Heart left ventricle (tissue), 16 donors: ENCODE results near the gene IQCF5. TPM values are rescaled to one million over a fixed set of nuclear protein-coding genes. Genes with fewer than 3 reads are reported as not detected.
"Not testable (repeated sequence)": the region's sequence is repeated elsewhere in the genome, so short reads cannot be mapped to it uniquely, and the experiment has no call there.

Source experiments
- ATAC-seq, 4 donors: fragments of 200-7000 bp; cut with Tn5 transposase; one replicate each; pipeline ENCODE4 v1.9.1; 2020 to 2022; ENCODE audit warnings: moderate library complexity in 4 of 4, mild to moderate bottlenecking in 3 of 4, moderate number of reproducible peaks in 1 of 4
- DNase-seq, 5 donors: peaks; one replicate each; pipeline ENCODE4 v3.0.0-alpha.2; 2020
- H3K27ac ChIP-seq, 12 donors: fragments of 200-600 bp; sonication (generic) in 4 of 12; one replicate each; pipeline versions ENCODE4 v1.5.0 to v1.8.0; 2016 to 2022; ENCODE audit warnings: mild to moderate bottlenecking in 2 of 12
- H3K27me3 ChIP-seq, 9 donors: fragments of 200-600 bp; sonication (generic) in 2 of 9; one replicate each; pipeline versions ENCODE4 v1.5.1 to v1.8.0; 2016 to 2022; ENCODE audit warnings: mild to moderate bottlenecking in 3 of 9
- H3K36me3 ChIP-seq, 9 donors: fragments of 200-600 bp; sonication (generic) in 2 of 9; one replicate each; pipeline versions ENCODE4 v1.5.0 to v1.8.0; 2018 to 2022; ENCODE audit warnings: mild to moderate bottlenecking in 2 of 9
- H3K4me1 ChIP-seq, 12 donors: fragments of 200-600 bp; sonication (generic) in 4 of 12; one replicate each; pipeline versions ENCODE4 v1.5.0 to v1.8.0; 2016 to 2022; ENCODE audit warnings: mild to moderate bottlenecking in 3 of 12
- H3K4me3 ChIP-seq, 12 donors: fragments of 200-600 bp; sonication (generic) in 4 of 12; one replicate each; pipeline versions ENCODE4 v1.5.0 to v1.8.0; 2017 to 2022; ENCODE audit warnings: mild to moderate bottlenecking in 9 of 12, moderate library complexity in 4 of 12
- H3K9me3 ChIP-seq, 12 donors: fragments of 200-600 bp; sonication (generic) in 4 of 12; one replicate each; pipeline versions ENCODE4 v1.5.0 to v1.8.0; 2016 to 2022; ENCODE audit warnings: mild to moderate bottlenecking in 1 of 12
- POLR2A ChIP-seq, 2 donors: fragments of 450-650 bp; IDR thresholded peaks; one replicate each; pipeline ENCODE4 v1.6.1; 2017; ENCODE audit warnings: antibody characterized with exemption in 2 of 2, mild to moderate bottlenecking in 2 of 2, moderate library complexity in 2 of 2
- WGBS, 4 donors: extraction: QIAGEN DNeasy Blood & Tissue Kit in 2 of 4; methylation state at CpG; one replicate each; pipeline versions ENCODE4 v1.1.5 to v1.1.7; 2013 to 2018; 5-methylcytosine and 5-hydroxymethylcytosine counted together
- intact Hi-C, 10 donors: fragments of 100-400 bp; cut with DNase I; formaldehyde crosslinking; loops; one replicate each; pipeline versions ENCODE4 v1.11.1 to v1.14.2; 2022
- polyA plus RNA-seq, 2 donors: library from polyadenylated mRNA; stranded (reverse); fragments of 200-250 nt; gene quantifications; one replicate each; pipeline ENCODE4 v1.2.3, GENCODE V29; 2013
- total RNA-seq, 9 donors: library from RNA; depleted of rRNA in 2 of 9; stranded (reverse); fragments of >200 nt in 2 of 9; fragmentation: NEBNext Ultra II Directional in 3 of 9; extraction: Animal tissue kit (Norgen Biotek cat#: 25700) in 3 of 9; gene quantifications; one replicate each; pipeline versions ENCODE4 v1.1.0 to v1.2.4, GENCODE V29; 2016 to 2023
- TF ChIP-seq, protein P1 (sequence below), 12 donors: fragments of 200-600 bp; sonication (generic) in 4 of 12; IDR thresholded peaks; one replicate each; pipeline versions ENCODE4 v1.5.0 to v1.8.0; 2018 to 2022; ENCODE audit warnings: antibody characterized with exemption in 12 of 12, mild to moderate bottlenecking in 5 of 12
- donor health status: ischemic (EF 13 %, LVEDD 7.1; RV severe dilation, severe dysfunction).
- donor health status: healthy with polysubstance abuse.
- donor health status: DM: no; HTN: yes; CAD: no.
- donor health status: DM: no; HTN: no; CAD: no.
- donor health status: ischemic (EF 25% LVEDD 6.9; RV normal size, moderate dysfunction).
- donor health status: ischemic (EF 25% LVEDD 5.7; RV mildly dilated, moderate dysfunction).
- donor health status: healthy.
- donor health status: DM: yes; HTN: yes; CAD: no.
- donor health status: ischemic (EF 35%, LVEDD 5.7; RV mildly dilated, moderate dysfunction).
- donor health status: nonischemic (EF 11% LVEDD 7.7; RV severe dilation, severe dysfunction).
- donor health status: DM: yes; HTN: yes; CAD: no.
- donor health status: PGD.
- donor health status: ischemic (EF 29% LVEDD 5.4; RV normal size, mild dysfunction).
- donor health status: nonischemic (EF 23%, LVEDD 6.1; RV moderate dilation, normal function).

The IQCF5 gene
- total and polyA plus RNA-seq, 11 donors: not detected

DNA sequence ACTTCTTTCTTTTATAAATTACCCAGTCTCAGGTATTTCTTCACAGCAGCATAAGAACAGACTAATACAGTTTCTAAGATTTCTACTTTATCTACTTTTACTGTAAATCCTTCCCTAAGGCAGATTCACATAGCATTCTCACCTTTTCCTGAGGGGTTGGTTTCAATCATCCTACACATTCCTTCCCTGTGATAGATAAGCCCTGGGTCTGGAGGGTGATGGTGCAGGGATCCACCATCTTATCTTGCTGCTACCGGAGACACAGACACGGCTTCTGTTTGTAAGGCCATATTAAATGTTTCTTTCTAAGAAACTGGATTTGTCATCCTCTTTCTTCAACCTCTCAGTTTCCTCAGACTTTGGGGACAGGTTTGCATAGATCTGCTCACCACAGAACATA is 6.1 kb downstream of the IQCF5 start:
- ATAC-seq (no peak), DNase-seq (no peak)
- H3K9me3 ChIP-seq: no peaks in the 10 kb centered on the region
- WGBS, 4 donors: 8 to 35% (median 27%) methylated on average over 2 of the region's 2 CpGs
- no peaks in the 10 kb centered on the region for H3K36me3 ChIP-seq
- H3K4me3 ChIP-seq: no peak overlapping the region
- TF ChIP-seq, protein P1, sequence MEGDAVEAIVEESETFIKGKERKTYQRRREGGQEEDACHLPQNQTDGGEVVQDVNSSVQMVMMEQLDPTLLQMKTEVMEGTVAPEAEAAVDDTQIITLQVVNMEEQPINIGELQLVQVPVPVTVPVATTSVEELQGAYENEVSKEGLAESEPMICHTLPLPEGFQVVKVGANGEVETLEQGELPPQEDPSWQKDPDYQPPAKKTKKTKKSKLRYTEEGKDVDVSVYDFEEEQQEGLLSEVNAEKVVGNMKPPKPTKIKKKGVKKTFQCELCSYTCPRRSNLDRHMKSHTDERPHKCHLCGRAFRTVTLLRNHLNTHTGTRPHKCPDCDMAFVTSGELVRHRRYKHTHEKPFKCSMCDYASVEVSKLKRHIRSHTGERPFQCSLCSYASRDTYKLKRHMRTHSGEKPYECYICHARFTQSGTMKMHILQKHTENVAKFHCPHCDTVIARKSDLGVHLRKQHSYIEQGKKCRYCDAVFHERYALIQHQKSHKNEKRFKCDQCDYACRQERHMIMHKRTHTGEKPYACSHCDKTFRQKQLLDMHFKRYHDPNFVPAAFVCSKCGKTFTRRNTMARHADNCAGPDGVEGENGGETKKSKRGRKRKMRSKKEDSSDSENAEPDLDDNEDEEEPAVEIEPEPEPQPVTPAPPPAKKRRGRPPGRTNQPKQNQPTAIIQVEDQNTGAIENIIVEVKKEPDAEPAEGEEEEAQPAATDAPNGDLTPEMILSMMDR (IDR thresholded peaks at IDR 0.05): no peak
- TF ChIP-seq POLR2A (IDR thresholded peaks at IDR 0.05): no peak
- intact Hi-C loops: no loop called here
- H3K27ac ChIP-seq: no peak overlapping the region
- H3K27me3 ChIP-seq: peaks cover 0 to 26% (median 8%) of the 10 kb centered on the region in 9 donors
- H3K4me1 ChIP-seq: no peaks in the 10 kb centered on the region

DNA sequence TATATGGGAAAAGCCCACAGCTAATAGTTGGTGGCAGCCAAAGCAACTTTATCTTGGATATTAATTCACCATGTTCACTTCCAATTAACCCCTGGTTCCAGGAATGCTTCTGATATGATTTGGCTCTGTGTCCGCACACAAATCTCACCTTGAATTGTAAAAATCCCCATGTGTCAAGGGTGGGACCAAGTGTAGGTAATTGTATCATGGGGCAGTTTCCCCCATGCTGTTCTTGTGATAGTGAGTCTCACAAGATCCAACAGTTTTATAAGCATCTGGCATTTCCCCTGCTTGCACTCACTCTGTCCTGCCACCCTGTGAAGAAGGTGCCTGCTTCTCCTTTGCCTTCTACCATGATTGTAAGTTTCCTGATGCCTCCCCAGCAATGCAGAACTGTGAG is 6.5 kb downstream of the IQCF5 start:
- ATAC-seq, DNase-seq, H3K36me3 ChIP-seq, H3K9me3 ChIP-seq, H3K27ac ChIP-seq, H3K4me1 ChIP-seq, H3K4me3 ChIP-seq, intact Hi-C loops: not testable (repeated sequence)
- 42 to 75% (median 60%) methylated on average over 1 of the region's 1 CpG for WGBS, 4 donors
- H3K27me3 ChIP-seq: peaks cover 0 to 26% (median 8%) of the 10 kb centered on the region in 9 donors

DNA sequence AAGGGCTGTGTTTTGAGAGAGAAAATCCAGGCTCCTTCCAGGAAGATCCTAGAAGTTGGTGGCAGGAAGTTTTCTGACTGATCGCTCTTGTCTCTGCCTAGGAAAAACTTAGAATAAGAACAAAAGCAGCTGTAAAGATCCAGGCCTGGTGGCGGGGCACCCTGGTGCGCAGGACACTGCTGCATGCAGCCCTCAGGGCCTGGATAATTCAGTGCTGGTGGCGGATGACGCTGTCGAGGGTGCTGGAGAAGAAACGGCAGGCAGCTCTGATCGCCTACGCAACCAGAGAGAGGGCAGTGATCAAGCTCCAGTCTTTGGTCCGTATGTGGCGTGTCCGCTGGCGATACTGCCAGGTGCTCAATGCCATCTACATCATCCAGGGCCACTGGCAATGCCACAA is 12.5 kb downstream of the IQCF5 start:
- DNase-seq (no peak), ATAC-seq (no peak)
- H3K27me3 ChIP-seq: peaks cover 0 to 13% (median 0%) of the 10 kb centered on the region in 9 donors
- H3K4me3 ChIP-seq: no peak overlapping the region
- no peaks in the 10 kb centered on the region for H3K4me1 ChIP-seq
- no peaks in the 10 kb centered on the region for H3K9me3 ChIP-seq
- no peak overlapping the region for H3K27ac ChIP-seq
- H3K36me3 ChIP-seq: no peaks in the 10 kb centered on the region
- TF ChIP-seq POLR2A (IDR thresholded peaks at IDR 0.05): no peak
- TF ChIP-seq, protein P1 (IDR thresholded peaks at IDR 0.05): no peak
- intact Hi-C loops: no loop called here
- 76 to 79% (median 77%) methylated on average over 13 of the region's 13 CpGs for WGBS, 4 donors

DNA sequence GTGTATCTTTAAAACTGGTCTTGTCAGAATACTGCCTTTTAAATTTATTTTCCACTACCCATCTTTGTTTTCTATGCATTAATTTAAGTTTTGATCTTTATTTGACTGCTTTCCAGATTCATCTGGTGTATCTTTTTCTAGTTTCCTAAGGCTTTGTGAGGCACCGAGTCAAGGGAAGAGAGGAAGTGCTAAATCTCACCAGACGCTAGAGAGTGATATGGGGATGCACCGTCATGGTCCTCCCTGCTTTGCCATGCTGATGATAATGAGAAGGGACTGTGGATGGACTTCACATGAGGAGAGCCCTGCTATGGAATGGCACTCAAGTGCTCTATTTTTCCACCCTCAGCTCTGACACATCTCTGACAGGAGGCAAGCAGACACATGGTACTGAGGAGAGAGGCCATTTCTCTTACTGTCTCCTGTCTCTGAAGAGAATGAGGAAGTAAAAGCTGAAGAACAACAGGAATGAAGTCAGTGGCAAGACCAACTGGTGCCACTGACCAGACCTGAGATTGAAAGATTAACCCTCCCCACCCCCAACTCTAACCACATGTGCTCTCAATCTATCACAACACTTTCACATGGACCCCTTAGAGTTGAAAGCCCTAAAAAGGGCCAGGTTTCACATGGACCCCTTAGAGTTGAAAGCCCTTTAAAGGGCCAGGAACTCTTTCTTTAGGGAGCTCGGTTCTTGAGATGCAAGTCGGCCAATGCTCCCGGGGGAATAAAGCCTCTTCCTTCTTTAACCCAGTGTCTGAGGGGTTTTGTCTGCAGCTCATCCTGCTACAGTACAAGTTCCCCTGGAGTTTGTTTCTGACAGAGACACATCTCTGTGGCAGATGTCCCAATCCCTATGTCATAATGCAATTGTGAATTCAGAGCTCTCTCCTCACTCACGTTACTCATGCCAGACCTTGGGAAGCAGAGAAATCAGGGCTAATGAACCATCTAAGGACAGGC is 14.4 kb downstream of the IQCF5 start, which contains the start of gene IQCF2:
Gene IQCF2 (plus strand): TSS at position 913 of the 963 bp plus-strand sequence. CDS start 52 bp downstream, outside the sequence.
- Histone ChIP-seq H3K4me1 (no peaks in the 10 kb centered on the region), H3K36me3 (no peaks in the 10 kb centered on the region), H3K27ac (no peak within 1 kb of the TSS), H3K4me3 (no peak within 1 kb of the TSS), H3K27me3 (peaks cover 0 to 11% (median 0%) of the 10 kb centered on the region in 9 donors), H3K9me3 (no peaks in the 10 kb centered on the region)
- DNase-seq (no peak), ATAC-seq (no peak)
- intact Hi-C loops: no loop called here
- 60 to 72% (median 65%) methylated on average over 4 to 7 of the region's 7 CpGs for whole genome bisulfite sequencing, 4 donors
- TF ChIP-seq POLR2A (IDR thresholded peaks at IDR 0.05): no peak
- TF ChIP-seq, protein P1 (IDR thresholded peaks at IDR 0.05): no peak

DNA sequence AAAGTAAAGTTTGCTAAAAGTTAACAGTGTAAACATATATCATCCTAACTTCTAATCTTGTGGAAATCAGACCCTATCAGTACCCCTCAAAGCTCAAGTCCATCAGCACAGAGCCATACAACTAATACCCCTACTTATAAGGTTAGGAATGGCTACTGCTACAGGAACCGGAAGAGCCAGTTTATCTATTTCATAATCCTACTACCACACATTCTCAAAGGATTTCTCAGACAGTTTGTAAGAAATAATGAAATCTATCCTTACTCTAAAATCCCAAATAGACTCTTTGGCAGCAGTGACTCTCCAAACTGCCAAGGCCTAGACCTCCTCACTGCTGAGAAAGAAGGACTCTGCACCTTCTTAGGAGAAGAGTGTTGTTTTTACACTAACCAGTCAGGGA is 20.0 kb downstream of the IQCF5 start:
- H3K9me3 ChIP-seq, H3K36me3 ChIP-seq, H3K4me3 ChIP-seq, ATAC-seq, H3K4me1 ChIP-seq, H3K27ac ChIP-seq, DNase-seq, H3K27me3 ChIP-seq, intact Hi-C loops: not testable (repeated sequence)
- 89 to 100% (median 92%) methylated on average over 1 of the region's 1 CpG for WGBS, 4 donors
